DND-41 (cell line): ENCODE results near the gene CEP55.

Source experiments
- ATAC-seq: fragments of 200-7000 bp; cut with Tn5 transposase; 3 replicates; pipeline ENCODE4 v1.9.1; 2021; ENCODE audit warnings: low read depth; ENCODE audit not compliant: insufficient read depth
- DNase-seq: peaks from one replicate; pipeline ENCODE4 v3.0.0-alpha.2; 2020
- H2AFZ ChIP-seq: 2 replicates; pipeline ENCODE4 v1.6.0; 2012; ENCODE audit warnings: low read depth, low read length
- H3K27ac ChIP-seq: 2 replicates; pipeline ENCODE4 v1.5.1; 2012; ENCODE audit warnings: low read length, inconsistent platforms
- H3K27me3 ChIP-seq: fragments of 200-600 bp; sonication (generic); 2 replicates; pipeline ENCODE4 v1.6.0; 2012; ENCODE audit warnings: low read length, mild to moderate bottlenecking, inconsistent platforms; ENCODE audit not compliant: insufficient read depth, poor library complexity
- H3K36me3 ChIP-seq: 2 replicates; pipeline ENCODE4 v1.5.1; 2012; ENCODE audit warnings: low read length, inconsistent platforms; ENCODE audit not compliant: insufficient read depth
- H3K4me1 ChIP-seq: 2 replicates; pipeline ENCODE4 v1.5.1; 2012; ENCODE audit warnings: mild to moderate bottlenecking, low read length; ENCODE audit not compliant: insufficient read depth
- H3K4me2 ChIP-seq: 2 replicates; pipeline ENCODE4 v1.6.0; 2012; ENCODE audit warnings: mild to moderate bottlenecking, moderate library complexity, low read length, inconsistent platforms; ENCODE audit not compliant: insufficient read depth
- H3K4me3 ChIP-seq, 2 experiments: fragments of 200-600 bp in 1 of 2; shearing (Covaris generic) in 1 of 2; 2 replicates each; pipeline ENCODE4 v1.5.1; 2012 to 2016; ENCODE audit warnings: inconsistent platforms in 2 of 2, low read length in 2 of 2, mild to moderate bottlenecking in 2 of 2, low read depth in 1 of 2, moderate library complexity in 1 of 2
- H3K79me2 ChIP-seq: 2 replicates; pipeline ENCODE4 v1.6.0; 2012; ENCODE audit warnings: low read length, inconsistent platforms; ENCODE audit not compliant: insufficient read depth
- H3K9ac ChIP-seq: 2 replicates; pipeline ENCODE4 v1.6.0; 2012; ENCODE audit warnings: low read depth, mild to moderate bottlenecking, inconsistent platforms, low read length, moderate library complexity
- H3K9me3 ChIP-seq: 2 replicates; pipeline ENCODE4 v1.5.1; 2012; ENCODE audit warnings: low read length, moderate library complexity, mild to moderate bottlenecking, inconsistent platforms; ENCODE audit not compliant: insufficient read depth, severe bottlenecking
- H4K20me1 ChIP-seq: 2 replicates; pipeline ENCODE4 v1.6.0; 2012; ENCODE audit warnings: low read length; ENCODE audit not compliant: insufficient read depth
- EZH2 ChIP-seq: IDR thresholded peaks from 3 replicates; pipeline ENCODE4 v1.6.1; 2012; ENCODE audit warnings: borderline replicate concordance, low read depth, mild to moderate bottlenecking, moderate library complexity, low read length, inconsistent platforms; ENCODE audit not compliant: severe bottlenecking
- TF ChIP-seq, protein P1 (sequence below): IDR thresholded peaks from 2 replicates; pipeline ENCODE4 v1.5.1; 2012; ENCODE audit warnings: borderline replicate concordance, low read length, moderate library complexity, mild to moderate bottlenecking; ENCODE audit not compliant: poor library complexity, severe bottlenecking; ENCODE audit errors: extremely low read depth

The CEP55 gene

DNA sequence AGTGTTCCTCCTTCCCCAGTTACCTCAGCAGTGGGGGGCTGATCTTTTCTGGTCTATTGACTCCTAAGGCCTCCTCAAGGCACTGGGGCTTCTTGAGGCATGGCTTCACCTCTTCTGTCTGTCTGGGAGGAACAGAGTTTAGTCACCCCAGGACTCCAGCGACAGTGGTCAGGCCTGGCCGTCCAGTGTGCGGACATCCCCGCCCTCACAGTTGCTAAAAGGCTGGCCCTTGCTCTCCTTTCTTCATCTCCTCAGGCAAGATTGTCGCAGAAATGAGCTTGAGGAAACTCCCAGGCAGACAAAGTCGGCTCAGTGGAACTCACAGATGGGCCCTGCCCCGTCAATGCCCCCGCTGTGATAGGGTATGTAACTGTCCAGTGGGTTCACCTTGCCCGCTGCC lies 63.1 kb downstream of the CEP55 start:
- no peak for TF ChIP-seq EZH2
- TF ChIP-seq, protein P1, sequence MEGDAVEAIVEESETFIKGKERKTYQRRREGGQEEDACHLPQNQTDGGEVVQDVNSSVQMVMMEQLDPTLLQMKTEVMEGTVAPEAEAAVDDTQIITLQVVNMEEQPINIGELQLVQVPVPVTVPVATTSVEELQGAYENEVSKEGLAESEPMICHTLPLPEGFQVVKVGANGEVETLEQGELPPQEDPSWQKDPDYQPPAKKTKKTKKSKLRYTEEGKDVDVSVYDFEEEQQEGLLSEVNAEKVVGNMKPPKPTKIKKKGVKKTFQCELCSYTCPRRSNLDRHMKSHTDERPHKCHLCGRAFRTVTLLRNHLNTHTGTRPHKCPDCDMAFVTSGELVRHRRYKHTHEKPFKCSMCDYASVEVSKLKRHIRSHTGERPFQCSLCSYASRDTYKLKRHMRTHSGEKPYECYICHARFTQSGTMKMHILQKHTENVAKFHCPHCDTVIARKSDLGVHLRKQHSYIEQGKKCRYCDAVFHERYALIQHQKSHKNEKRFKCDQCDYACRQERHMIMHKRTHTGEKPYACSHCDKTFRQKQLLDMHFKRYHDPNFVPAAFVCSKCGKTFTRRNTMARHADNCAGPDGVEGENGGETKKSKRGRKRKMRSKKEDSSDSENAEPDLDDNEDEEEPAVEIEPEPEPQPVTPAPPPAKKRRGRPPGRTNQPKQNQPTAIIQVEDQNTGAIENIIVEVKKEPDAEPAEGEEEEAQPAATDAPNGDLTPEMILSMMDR, result no peak
- no peaks in the 10 kb centered on the region for H3K27me3 ChIP-seq
- no peak overlapping the region for H3K4me3 ChIP-seq
- no peak overlapping the region for H2AFZ ChIP-seq
- no peaks in the 10 kb centered on the region for H4K20me1 ChIP-seq
- H3K79me2 ChIP-seq, result no peaks in the 10 kb centered on the region
- H3K36me3 ChIP-seq, result no peaks in the 10 kb centered on the region
- no peak overlapping the region for H3K9ac ChIP-seq
- no peaks in the 10 kb centered on the region for H3K4me1 ChIP-seq
- ATAC-seq (no peak), DNase-seq (no peak)
- no peaks in the 10 kb centered on the region for H3K9me3 ChIP-seq
- no peak overlapping the region for H3K4me2 ChIP-seq
- no peak overlapping the region for H3K27ac ChIP-seq

DNA sequence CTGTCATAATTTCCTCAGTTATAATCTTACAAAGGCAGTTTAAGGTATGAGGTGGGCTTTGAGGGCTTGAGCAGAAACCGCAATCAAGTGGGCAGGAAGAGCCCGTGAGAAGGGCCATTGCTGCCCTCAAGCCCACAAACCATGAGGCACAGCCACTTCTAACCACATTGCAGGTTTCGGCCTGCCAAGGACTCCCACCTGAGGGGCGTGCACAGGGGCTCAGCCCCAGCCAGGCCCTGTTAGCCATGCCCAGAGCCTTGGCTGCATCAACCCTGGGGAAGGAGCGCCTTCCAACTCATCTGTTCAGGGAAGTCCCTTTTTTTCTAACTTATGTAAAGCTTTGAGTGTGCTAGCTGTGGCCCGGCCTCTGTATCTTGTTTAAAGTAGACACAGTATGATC lies 64.1 kb downstream of the CEP55 start:
- no peak overlapping the region for H3K4me2 ChIP-seq
- no peaks in the 10 kb centered on the region for H4K20me1 ChIP-seq
- H3K27me3 ChIP-seq, result no peaks in the 10 kb centered on the region
- no peaks in the 10 kb centered on the region for H3K4me1 ChIP-seq
- no peak overlapping the region for H3K4me3 ChIP-seq
- H3K79me2 ChIP-seq, result no peaks in the 10 kb centered on the region
- no peak overlapping the region for H2AFZ ChIP-seq
- no peak overlapping the region for H3K27ac ChIP-seq
- no peak for ATAC-seq
- no peak for DNase-seq
- H3K36me3 ChIP-seq, result no peaks in the 10 kb centered on the region
- no peak overlapping the region for H3K9ac ChIP-seq
- no peaks in the 10 kb centered on the region for H3K9me3 ChIP-seq
- TF ChIP-seq, protein P1, result no peak
- no peak for TF ChIP-seq EZH2

DNA sequence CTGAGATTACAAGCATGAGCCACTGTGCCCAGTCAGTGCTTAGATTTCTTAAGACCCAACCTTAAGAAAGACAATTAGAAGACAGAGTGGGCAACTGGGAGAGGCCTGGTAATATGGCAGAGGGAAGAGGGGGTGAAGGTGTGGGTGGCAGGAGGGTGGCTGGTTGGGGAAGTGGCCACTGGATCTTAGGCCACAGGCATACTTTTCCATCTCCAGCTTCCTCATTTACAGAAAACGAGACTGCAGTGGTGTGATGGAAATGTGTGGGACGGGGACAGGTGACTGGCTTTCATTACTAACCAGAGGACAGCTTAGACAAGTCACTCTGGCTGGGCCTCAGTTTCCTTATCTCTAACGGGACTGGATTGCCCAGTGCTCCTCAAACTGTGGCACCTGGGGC lies 69.0 kb downstream of the CEP55 start:
- Histone ChIP-seq H3K4me1 (no peaks in the 10 kb centered on the region), H3K9me3 (no peaks in the 10 kb centered on the region), H3K4me2 (no peak overlapping the region), H2AFZ (no peak overlapping the region), H3K27ac (no peak overlapping the region), H4K20me1 (no peaks in the 10 kb centered on the region), H3K4me3 (no peak overlapping the region), H3K79me2 (no peaks in the 10 kb centered on the region), H3K36me3 (no peaks in the 10 kb centered on the region), H3K9ac (no peak overlapping the region), H3K27me3 (no peaks in the 10 kb centered on the region)
- TF ChIP-seq, protein P1, result no peak
- no peak for DNase-seq
- ATAC-seq, result no peak
